Liver (tissue), 3 donors: Measurements from ENCODE around the gene CMIP.
A peak's percentile ranks its signal among the peaks of the same experiment; 100 is the strongest.

Source experiments
- JUND ChIP-seq, 2 donors: IDR thresholded peaks; 2 replicates each; pipeline ENCODE4 v1.6.1; 2016; ENCODE audit warnings: antibody characterized with exemption in 2 of 2
- TF ChIP-seq, protein P1 (sequence below): fragments of 150-350 bp; IDR thresholded peaks from 2 replicates; pipeline ENCODE4 v1.5.1; 2017; ENCODE audit warnings: improper control_type of control experiment, low read depth, low read length; ENCODE audit not compliant: missing input control
- donor health status: healthy.
- donor health status: healthy.

DNA sequence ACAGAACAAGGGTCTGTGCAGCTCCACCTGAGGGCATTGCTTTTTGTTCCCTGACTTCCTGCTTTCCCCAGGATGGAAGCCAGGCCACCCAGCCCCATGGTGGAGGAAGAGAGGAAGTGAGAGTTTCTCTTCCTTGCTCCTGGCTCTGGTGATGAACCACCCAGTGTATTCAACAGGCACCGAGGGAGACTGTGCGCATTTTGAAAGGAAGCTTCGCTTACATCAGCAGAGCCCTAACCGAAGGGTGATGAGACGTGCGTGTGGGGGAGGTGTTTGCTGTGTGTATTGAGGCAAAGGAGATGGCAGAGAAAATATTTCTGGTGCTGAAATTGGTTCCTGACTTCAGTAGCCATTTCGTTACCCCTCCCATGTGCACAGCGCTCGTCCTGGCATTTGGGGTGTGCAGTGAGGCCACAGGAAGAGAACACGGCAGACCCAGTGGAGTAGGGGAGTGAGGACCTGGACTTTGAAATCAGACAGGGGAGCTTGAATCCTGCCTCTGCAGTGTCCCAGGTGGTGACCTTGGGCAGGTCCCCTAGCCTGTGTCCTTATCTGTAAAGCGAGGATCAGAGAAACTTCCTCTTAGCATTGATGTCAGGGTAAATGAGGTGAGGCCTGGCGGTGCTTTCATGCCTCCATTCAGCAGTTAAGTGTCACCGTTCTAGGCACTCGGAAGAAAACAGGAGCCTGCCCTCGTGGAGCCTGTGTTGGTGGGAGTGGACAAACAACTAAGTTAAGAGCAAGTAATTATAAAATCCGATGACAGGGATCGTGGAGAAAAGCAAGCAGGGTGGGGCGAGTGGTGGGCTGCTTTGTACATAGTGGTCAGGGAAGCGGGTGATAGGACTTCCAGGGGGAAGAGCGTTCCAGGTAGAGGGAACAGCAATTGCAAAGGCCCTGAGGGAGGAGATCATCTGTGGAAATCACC is 7.4 kb downstream of the CMIP start:
- peak; percentile 10 to 44 for TF ChIP-seq JUND (IDR thresholded peaks at IDR 0.05)
- TF ChIP-seq, protein P1, sequence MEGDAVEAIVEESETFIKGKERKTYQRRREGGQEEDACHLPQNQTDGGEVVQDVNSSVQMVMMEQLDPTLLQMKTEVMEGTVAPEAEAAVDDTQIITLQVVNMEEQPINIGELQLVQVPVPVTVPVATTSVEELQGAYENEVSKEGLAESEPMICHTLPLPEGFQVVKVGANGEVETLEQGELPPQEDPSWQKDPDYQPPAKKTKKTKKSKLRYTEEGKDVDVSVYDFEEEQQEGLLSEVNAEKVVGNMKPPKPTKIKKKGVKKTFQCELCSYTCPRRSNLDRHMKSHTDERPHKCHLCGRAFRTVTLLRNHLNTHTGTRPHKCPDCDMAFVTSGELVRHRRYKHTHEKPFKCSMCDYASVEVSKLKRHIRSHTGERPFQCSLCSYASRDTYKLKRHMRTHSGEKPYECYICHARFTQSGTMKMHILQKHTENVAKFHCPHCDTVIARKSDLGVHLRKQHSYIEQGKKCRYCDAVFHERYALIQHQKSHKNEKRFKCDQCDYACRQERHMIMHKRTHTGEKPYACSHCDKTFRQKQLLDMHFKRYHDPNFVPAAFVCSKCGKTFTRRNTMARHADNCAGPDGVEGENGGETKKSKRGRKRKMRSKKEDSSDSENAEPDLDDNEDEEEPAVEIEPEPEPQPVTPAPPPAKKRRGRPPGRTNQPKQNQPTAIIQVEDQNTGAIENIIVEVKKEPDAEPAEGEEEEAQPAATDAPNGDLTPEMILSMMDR = peak; percentile 16
